HG03280 (cell line): ENCODE measurements around the gene HLA-DRA.

ENCODE experiments used
- ATAC-seq: cut with Tn5 transposase; IDR thresholded peaks from one replicate; pipeline ENCODE4 v1.9.1; 2021; ENCODE audit warnings: mild to moderate bottlenecking, moderate library complexity; ENCODE audit not compliant: unreplicated experiment

The HLA-DRA gene

DNA sequence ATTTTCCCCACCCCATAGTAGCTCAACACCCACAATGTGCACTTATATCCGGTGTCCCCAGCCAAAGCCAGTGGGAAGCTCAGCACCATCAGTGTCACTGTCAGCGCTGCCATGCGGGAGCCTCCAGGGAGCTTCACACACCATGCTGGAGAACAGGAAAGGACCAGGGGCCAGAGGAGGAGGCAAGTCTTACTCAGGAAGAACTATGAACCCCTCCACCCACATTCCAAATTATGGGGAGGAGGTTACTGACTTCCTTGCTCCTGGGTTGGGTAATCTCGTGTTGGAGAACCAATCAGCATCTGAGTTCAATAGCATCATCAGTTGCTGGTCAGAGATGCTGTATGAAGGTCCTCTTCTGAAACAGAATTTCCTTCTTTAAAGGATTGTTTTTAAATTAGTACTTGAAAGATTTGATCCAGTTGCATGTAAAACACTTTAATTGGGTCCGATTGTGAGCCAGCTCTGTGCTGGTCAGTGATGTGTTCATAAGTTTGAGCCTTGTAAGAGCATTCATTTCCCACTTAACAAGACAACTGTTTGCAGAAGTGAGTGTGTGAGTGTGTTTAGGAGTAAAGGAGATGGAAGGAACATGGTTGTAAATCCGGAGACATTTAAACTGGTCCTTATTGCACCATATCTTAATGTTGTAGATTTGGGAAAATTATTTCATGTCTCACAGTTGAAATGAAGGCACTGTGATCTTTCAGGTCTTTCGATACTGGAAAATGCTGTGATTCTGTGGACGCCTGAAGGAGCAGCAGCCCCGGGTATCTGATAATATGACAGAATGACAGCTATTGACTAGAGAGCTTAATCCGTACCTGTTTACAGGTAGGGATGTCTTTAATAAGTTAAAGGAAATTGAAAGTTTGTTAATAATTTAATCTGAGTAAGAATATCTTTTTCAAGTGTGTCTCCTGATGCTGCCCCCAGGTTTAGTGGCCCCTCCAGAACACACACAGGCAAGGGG is 34.0 kb downstream of the HLA-DRA start:
- peak; percentile 98 for ATAC-seq

DNA sequence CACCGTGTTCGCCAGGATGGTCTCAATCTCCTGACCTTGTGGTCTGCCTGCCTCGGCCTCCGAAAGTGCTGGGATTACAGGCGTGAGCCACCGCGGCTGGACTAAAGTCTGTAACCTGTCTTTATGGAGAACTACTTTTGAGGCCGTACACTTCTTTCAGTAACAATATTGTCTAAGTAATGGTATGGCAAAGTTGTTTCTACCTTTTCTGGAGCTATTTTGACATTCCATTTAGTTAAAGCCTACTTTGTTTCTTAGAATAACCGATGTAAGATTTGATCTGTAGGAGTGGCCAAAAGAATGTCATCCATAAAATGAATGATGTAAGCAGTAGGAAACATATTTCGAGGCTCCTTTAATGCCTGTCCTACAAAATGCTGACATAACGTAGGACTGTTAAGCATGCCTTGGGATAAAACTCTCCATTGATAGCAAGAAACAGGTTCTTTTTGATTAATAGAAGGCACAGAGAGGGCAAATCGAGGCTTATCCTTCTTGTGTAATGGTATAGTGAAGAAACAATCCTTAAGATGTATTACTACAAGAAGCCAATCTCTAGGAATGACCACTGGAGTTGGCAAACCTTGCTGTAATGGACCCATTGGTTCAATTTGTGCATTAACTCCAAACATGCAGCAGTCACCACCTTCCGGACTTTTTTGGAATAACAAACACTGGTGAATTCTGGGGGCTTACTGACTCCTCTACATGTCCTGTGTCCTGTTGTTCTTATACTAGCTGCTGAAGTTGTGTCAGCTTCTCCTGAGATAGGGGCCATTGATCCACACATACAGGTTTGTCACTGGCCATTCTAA is 35.9 kb downstream of the HLA-DRA start:
- ATAC-seq: no peak

DNA sequence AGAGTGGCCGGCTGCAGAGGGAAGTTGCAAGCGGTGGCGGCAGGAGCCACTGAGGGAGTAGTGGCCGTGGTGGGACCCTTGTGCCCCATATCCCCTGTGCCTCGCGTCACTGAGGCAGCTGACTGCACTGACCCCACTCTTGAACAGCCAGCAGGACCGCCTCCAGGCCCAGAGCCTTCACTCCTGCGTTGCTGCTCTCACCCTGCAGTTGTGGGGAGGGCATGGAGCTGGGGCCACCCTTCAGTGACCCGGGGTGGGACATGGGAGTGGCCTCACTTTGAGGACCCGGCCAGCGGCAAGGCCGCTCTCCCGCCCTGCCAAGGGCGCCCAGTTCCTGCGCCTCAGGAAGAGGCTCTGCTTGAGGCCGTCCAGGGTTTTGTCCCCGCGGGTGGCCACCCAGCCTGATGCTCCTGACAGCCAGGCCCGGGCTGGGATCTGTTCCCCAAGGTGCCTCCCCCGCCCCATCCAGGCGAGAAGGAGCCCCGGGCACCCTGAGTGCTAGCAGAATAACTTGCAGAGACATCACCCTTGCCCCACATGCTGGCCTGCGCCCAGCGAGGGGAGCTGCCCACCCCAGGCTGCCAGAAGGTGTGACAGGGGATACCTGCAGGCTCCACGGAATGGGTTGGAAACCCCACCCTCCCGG is 44.4 kb downstream of the HLA-DRA start:
- ATAC-seq: no peak

DNA sequence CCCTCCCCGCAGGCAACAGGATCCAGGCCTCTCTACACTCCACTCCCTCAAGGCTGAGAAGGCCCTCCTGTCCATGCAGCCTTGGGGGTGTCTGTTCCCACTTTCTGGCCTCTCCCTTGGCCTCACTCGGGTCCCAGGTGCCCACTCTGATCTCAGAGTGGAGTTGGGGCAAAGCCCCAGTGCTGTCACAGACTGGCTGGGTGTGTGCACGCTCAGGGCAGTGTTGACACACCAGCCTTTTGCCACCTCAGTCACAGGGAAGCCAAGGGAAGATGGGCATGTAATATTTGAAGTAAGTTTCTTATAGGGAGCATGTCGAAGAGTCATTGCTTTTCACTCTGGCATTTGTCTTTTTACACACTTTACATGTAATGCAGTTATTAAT is 44.9 kb downstream of the HLA-DRA start:
- no peak for ATAC-seq

DNA sequence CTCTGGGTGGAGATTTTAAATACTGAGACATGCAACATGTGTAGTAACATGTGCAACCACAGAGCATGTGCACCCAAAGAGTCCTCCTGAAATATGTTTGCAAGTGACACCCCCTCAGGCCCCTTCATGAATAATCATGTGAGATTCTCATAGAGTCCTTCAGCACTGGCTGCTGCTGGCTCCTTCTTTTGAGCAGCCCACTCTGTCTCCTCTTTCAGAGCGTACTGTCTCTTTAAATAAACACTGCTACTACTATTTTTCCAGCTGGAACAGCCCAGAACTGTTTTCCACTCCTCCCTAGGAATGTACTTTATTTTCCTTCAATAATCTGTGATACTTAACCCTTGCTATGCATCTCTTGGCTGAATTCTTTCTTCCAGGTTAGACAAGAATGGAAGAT is 48.4 kb downstream of the HLA-DRA start:
- no peak for ATAC-seq

DNA sequence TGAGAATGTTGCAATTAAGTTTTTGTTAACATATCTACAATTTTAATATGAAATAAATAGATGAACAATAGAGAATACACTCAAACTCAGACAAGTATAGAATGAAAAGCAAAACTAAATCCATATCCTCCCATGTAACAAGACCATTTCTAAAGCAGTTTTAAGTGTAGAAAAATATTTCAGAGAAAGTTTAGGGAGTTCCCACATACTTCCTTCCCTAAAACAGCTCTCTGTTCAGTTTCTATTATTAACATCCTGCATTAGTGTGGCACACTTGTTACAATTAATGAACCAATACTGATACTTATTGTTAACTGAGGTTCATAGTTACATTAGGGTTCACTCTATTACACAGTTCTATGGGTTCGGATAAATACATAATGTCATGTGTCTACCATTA is 52.0 kb downstream of the HLA-DRA start:
- ATAC-seq: no peak

DNA sequence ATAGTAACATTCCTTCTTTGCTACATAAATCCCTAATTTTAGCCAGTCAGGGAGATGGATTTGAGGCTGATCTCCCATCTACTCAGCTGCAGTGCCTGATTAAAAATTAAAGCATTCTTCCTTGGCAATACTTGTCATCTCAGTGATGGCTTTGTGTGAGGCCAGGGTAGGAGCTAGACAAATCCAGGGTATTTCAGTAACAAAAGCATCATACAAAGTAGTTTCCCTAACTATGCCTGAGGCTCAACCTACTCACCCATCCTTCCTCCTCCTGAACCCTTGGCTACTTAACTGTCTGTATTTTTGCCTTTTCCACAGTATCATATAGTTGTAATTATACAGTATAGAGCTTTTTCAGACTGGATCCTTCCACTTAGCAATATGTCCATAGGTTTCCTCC is 52.7 kb downstream of the HLA-DRA start:
- ATAC-seq: no peak
